CD4-positive, alpha-beta T cell treated with Interleukin-10 for 1 hour (primary cell): Measurements from ENCODE around the gene RHOU.
"Not testable (repeated sequence)": the region's sequence is repeated elsewhere in the genome, so short reads cannot be mapped to it uniquely, and the experiment has no call there.

Experiments used
- DNase-seq: peaks from one replicate; pipeline ENCODE4 v3.0.0-alpha.2; 2020

Gene RHOU

DNA sequence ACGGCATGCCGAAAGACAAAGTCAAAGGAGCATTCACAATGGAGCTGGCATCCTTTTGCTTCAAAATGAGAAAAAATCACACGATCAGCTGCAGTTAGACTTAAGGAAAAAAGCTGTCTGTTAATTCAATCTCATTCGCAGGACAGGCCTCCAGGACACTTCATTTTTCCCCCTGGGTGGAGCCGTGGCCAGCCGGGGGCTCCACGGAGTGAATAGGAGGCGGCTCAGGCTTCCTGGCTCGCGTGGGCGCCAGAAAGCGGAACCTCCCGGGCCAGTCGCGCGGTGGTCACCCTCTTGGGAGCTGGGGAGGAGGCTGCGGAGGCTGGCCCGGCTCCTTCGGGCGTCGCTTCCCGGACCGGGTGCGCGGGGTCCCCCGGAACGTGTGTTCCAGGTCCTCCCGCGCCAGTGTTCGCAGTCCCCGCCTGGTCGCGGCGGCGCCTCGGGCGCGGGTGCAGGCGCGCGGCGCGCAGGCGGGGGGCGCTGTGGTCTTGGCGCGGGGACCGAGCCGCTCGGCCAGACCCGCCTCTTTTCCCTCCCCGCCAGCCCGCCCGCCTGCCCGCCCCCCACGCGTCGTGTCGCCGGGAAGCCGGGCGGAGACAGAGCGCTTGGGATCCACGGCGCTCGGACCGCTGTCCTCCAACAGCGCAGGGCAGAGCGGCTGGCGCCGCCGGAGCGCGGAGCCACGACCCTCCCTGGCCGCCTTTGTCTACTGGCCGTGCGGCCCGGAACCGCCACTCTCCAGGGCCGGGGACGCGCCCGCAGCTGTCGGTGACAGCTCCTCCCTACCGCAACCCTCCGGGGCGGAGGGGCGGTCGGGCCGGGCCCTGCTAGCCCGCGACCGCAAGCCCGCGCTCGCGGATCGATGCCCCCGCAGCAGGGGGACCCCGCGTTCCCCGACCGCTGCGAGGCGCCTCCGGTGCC, at the start of gene RHOU:
Gene RHOU, plus strand, starts transcription at position 599 of the 921 bp plus-strand sequence. Its CDS starts 264 bp downstream, at position 863.
- peak; percentile 76 for DNase-seq

DNA sequence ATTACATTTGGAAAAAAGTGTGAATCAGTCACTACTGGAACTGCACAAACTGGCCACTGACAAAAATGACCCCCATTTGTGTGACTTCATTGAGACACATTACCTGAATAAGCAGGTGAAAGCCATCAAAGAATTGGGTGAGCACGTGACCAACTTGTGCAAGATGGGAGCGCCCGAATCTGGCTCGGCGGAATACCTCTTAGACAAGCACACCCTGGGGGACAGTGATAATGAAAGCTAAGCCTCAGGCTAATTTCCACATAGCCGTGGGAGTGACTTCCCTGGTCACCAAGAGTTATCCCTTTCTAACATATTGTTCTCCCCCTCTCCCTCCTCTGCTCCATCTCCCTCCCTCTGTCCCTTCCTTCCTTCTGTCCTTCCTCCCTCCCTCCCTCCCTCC, 47.7 kb upstream of the RHOU start:
- no peak for DNase-seq

DNA sequence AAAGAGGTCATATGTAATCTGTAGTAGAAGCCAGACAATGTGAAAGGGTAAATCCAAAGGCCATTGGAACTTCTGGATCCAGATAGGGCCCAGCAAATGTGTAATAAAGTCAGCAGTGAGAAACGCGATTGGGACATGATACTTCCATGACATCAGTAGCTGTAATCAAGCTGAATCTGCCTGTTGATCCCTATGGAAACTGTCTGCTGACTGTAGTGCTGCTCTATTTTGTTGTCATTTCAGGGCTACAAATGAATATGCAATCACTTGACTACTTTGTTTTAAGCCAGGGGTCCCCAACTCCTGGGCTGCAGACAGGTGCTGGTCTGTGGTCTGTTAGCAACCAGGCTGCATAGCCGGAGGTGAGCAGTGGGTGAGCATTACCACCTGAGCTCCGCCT, 46.0 kb upstream of the RHOU start:
- DNase-seq, result no peak

DNA sequence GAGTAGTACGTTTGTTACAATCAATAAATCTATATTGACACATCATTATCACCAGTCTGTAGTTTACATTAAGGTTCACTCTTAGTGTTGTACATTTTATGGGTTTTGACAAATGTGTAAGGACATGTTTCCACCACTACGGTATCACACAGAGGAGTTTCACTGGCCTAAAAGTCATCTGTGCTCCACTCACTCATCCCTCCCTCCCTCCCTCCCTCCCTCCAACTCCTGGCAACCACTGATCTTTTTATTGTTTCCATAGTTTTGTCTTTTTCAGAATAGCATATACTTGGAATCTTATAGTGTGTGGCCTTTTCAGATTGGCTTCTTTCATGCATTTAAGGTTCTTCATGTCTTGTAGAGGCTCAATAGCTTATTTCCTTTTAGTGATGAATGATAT, 44.1 kb upstream of the RHOU start:
- DNase-seq, result no peak

DNA sequence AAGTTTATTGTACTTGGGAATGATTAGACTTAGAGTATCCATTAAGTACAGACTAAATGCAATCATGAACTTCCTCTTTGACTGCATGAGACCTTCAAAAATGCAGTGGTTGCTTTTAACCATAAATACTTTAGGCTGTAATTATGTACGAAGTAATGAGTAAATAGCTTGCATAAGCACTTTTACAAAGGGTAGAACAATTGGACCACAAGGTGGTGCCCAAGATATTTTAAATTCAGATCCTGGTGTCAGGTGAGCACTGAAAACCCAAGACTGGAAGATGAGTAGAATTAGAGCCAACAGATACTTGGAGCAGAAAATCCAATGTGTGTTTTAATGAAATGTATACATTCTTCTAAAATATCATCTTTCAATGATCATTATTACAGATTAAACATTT, 43.4 kb upstream of the RHOU start:
- DNase-seq, result peak; percentile 62

DNA sequence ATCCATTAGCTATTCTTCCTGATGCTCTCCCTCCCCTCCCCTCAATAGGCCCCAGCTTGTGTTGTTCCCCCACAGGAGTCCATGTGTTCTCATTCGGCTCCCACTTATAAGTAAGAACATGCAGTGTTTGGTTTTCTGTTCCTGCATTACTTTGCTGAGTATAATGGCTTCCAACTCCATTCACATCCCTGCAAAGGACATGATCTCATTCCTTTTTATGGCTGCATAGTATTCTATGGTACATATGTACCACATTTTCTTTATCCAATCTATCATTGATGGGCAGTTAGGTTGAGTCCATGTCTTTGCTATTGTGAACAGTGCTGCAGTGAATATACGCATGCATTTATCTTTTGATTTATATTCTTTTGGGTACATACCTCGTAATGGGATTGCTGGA, 40.8 kb upstream of the RHOU start:
- not testable (repeated sequence) for DNase-seq

DNA sequence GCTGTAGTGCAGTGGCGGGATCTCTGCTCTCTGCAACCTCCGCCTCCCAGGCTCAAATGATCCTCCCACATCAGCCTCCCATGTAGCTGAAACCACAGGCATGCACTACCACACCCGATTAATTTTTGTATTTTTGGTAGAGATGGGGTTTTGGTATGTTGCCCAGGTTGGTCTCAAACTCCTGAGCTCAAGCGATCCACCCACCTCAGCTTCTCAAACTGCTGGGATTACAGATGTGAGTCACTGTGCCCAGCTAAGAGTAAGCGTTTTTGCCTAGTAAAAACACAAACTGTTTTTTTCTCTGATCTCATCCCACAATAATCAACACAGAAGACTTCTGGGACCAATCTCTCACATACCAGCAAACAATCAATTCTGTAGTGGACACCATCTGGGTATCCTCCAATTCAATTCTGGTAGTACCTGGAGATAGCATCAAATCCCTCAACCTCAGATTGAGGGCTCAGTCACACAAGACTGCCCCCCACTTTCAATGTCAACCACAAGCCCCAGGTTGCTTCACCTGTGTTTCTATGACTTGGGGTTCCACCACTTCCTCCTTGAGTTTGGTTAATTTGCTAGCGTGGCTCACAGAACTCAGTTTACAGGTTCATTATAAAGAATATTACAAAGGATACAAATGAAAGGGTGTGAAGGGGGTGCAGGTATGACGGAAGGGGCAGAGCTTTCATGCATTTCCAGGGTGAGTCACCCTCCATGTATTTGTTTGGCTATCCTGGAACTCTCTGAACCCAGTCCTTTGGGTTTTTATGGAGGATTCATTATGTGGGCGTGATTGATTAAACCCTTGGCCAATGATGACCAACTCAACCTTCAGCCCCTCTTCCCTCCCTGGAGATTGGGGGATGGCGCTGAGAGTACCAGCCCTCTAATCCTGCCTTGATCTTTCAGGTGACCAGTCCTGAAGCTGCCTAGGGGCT, 40.0 kb upstream of the RHOU start:
- DNase-seq, result peak; percentile 6

DNA sequence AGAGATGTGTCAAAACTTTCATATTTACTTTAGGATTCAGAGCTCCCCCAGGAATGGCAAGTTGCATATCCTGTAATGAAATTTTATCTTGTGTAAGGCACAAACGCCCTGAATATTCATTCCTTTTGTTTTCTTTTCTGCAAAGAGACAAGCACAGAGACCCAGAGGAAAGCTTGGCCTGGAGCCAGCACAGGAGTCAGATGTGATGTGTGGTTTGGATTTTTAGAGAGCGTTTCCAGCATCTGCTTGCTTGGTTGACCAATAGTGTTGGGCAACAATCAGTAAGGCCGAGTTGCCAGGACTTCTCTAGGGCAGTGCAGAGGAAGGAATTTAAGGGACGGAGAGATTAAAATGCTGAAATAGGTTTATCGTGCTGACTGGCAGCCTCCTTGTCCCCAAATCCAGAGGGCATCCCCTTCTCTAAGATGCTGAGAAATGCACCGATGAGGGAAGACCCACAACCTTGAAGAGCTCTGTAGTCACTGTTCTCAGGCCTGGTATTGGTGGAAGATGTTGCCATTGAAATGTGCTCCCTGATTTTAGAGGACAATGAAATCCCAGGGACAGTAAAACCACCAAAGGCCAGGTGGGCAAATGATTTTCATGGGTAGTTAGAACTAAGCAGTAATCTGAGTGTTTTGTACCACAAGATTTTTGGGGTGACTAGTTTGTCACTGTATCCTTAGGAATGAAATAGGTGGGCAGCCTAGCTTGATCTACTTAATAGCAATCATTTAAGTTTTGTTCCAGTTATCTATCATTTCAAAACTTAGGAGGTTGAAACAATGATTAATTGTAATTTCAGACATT, 37.9 kb upstream of the RHOU start:
- no peak for DNase-seq

DNA sequence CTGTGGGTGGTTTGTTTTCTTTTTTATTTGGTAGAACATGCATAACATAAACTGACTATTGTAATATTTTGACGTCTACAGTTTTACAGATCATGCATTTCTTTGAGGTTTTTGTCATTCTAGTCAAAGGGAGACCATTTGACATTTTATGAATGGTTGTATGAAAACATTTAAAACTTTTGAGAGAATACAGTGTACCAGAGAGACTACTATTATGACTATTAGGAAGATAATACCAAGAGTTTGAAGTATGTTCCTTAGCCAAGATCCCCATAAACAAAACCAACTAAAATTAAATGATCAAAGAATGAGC, 37.3 kb upstream of the RHOU start:
- DNase-seq, result no peak

DNA sequence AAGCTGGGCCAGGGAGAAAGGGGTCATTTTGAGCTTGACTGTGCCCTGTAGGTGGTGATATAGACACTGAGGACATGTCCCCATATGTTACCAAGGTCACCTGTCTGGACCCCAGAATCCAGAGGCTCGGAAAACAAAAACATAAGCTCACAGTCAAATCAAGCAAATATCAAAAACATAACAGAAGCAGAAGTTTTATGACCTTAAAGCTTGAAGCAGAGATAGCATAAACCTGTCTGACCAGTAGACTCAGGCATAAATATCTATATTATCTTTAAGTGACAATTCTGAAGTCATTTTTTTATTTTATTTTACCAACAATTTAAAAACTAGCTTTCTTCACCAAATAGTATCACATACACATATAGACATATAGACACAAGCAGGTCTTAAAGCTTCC, 32.8 kb upstream of the RHOU start:
- no peak for DNase-seq

DNA sequence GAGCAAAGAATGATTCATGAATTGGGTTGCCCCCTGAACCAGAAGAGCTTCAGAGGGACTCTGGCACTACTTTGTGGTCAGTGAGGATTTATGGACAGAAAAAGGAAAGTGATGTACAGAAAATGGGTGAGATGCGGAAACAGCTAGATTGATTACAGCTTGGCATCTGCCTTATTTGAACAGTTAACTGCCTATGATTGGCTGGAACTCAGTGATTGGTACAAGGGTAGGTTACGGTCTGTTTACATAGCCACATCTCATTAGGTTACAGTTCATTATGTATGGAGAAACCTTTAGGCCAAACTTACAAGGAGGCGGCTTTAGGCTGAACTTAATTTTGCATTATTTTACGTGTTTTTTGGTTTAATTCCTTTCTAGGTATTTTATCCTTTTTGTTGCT, 29.0 kb upstream of the RHOU start:
- no peak for DNase-seq

DNA sequence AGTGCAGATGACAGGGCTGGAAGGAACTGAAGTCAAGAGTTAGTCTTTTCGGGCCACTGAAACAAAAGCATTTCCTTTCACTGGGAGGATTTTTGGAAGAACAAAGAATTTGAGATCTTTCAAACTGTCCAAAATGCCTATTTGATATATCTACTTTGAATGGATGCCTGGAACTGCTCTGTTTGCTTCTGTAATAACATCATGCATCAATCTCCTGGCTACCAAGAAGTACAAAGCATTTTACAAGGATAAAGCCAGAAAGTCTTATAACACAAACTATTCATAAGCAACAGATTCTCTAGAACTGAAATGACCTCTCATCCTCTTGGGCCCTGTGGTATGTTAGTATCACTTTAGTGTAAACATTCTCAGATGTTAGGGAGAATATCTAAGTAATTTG, 18.2 kb upstream of the RHOU start:
- DNase-seq, result no peak

DNA sequence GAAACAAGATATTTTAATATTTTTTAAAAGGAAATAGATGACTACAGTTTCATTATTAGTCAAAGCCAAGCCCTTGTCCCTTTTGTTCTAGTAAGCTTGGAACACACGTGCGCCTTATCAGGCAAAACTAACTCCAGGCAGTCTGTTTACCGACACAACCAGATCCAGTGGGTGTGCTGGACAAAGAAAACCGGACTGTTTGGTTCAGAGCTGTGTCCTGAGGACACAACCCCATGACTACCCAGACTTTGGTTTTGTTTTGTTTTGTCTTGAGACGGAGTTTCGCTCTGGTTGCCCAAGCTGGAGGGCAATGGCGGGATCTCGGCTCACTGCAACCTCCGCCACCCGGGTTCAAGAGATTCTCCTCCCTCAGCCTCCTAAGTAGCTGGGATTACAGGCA, 13.9 kb upstream of the RHOU start:
- no peak for DNase-seq

DNA sequence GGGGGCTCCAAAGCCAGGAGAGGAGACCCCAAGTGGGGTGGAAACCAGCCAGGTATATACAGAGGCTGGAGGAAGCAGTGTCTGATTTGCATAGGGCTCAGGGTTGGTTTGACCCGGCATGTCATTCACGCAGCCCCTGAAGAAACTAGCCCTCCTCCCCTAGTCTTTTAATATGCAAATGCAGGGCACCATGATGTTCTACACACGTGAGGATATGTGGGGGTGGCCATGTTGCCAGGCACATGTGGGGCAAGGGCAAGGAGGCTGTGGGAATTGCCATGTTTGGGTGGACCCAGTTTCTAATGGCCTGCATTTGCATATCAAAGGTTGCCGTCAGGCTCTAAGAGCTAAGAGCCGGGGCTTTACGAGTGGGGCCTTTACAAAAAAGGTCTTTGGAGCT, 12.0 kb upstream of the RHOU start:
- DNase-seq, result no peak

DNA sequence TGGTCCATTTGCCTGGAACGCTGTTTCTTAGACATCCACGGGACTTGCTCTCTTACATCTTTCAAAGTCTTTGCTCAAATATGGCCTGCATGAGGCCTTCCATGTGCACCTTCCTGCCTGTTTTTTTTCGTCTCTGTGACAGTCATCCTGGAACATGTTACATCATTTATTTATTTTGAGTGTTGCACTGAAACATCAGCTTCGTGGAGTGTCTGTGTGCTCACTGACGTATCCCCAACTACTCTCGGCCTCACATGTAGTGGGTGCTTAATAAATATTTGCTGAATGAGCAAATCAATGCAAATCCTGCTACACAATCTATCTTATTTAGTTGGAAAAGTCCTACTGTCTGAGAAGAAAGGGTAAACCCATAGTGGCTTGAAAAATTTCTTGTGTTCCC, 11.4 kb upstream of the RHOU start:
- no peak for DNase-seq

DNA sequence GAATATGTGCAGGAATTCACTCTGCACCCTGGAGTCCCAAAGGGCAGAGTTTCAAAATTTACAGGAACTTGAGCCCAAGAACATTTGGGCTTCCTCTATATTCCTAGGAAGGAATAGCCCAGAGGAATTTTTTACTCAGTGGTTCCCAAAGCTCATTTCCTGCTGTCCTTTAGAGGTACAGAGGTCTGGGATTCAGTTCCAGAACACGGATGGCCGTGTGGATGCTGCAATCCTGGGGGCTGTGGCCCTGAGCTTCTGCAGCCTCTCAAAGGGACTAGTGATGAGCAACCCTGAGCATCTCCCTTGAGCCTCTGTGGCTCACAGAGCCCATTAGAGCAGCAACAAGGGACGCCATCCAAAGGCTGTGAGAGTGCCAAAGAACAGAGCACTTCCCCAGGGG, 10.1 kb upstream of the RHOU start:
- no peak for DNase-seq

DNA sequence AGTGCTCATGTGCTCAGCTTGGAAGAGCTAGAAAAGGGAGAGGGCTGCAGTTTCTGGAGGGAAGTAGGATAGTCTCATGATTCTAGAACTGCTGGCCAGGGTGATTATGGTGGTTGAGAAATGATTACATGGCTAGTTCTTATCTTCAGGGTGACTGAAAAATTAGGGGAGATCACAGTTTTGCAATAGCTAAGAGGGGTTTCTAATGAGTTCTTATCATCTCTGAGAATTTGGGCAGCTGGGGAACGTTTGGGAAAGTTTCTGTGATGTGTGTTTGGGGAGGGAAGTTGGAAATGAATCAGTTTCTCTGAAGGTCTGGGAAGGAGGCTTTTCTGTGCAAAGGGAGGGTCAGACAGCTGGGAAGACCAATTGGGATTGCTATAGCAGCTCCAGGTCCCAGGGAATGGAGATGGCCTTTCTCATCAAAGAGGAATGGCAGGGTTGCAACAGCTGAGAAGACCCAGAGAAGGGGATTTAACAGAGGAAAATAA, 7.6 kb upstream of the RHOU start:
- DNase-seq, result no peak

DNA sequence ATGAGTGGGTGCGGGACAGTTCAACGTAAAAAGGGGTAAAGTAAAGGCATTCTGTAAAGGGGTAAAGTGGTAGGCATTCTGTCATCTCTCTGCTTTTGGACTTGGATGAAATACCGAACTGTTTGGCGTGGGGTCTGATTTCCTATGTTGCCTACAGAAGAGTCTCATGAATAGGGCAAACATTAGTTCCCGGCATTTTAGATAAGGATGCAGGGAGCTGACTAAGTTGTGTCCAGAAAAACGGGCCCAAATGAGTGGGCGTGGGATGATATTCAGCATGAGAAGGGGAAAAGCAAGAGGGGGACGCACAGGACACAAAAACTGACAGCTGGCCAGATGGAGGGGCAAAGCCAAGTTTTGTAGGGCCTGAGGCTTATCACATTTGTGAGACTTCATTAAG, 2.9 kb upstream of the RHOU start:
- DNase-seq, result no peak

DNA sequence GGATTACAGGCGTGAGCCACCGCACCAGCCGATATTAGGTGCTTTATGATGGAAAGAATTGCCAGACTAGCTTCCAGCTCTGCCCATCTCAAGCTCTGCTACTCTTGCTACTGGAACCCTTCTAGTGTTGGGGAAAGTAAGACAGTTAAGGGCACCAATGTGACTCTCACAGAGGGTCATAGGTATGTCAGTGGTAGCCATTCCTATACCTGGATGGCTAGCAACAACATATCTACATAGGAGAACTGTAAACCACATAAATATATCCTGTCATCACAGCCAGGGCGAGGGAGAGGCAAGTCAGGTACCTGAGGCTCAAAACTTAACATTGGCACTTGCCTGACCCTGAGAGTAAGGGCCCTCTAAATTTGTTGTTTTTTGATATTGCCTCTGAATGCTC, 1.7 kb upstream of the RHOU start:
- DNase-seq, result no peak

DNA sequence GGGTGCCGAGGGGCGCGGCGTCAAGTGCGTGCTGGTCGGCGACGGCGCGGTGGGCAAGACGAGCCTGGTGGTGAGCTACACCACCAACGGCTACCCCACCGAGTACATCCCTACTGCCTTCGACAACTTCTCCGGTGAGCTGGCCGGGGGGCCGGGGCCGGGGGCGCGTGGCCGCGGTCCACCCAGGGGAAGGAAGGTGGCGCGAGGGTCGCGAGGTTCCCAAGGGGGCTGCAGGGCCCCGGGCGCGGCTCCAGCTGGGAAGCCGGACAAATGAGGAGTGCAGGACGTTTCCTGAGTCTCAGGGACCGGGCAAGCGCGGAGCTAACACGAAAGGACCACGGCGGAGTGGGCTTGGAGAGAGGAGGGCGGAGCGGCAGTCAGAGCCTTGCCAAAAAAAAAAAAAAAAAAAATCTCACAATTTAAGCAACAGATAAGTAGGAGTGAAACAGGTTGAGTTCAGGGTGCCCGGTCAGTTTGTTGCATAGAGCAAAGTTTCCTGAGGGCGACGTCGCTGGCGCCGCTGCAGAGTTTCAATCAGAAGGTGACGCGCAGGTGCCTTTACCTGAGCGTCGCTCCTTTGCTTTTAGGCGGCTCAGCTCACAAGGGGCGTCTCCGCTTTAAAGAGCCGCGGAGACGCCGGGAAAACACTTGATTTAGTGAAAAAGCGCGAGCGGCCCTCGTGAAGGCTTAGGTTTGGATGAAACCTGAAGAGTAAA, 750 bp downstream of the RHOU start:
- DNase-seq, result peak; percentile 29

DNA sequence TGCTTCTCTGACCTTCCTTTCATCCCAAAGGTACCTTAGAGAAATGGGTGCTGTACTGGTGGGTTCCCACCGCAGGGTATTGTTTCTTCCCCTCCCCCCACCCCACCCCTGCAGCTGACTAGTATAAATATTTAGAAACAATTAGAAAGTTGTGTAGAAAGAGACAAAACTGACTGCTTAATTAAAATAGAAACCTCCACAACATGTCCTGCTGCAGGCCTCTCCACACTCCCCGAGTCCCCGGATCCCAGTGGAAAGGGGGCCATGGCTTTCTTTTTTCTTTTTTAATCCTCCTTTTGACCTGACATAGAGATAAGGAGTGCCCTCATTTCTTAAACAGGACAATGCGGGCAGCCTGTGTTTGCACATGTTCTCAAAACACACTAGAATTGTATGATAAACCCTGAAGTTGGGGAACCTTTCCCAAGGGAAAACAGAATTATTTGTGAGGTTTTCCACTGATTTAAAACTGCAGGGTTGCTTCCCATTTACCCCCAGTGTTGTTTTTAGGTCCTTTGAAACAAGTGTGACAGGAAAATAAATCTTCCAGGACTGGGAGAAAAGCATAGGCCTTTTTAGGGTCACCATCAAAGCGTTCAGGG, 1.7 kb downstream of the RHOU start:
- no peak for DNase-seq

DNA sequence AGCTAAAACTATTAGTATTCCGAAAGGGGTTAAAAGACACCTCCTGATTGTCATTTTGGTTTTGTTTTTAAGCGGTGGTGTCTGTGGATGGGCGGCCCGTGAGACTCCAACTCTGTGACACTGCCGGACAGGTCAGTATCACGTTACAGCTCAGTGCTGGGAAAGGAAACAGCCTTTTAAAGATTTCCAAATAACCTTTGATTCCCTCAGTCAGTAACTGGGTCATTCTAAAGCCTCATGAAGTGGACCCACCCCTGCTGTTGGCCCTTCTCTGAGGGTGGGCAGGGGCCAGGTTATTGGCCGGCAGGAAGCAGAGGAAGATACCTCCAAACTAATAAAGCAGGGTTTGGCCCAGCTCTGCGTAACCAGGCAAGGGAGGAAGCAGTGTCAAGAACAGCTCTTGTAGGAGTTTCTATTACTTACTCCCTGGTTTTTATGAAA, 2.3 kb downstream of the RHOU start:
- DNase-seq, result peak; percentile 15
